Ovary (tissue), 3 donors: ENCODE results near the gene TMEM240.

ENCODE experiments used
- POLR2A ChIP-seq: fragments of 450-650 bp; IDR thresholded peaks from one replicate; pipeline ENCODE4 v1.6.1; 2017; ENCODE audit warnings: antibody characterized with exemption, mild to moderate bottlenecking, moderate library complexity
- TF ChIP-seq, protein P1 (sequence below), 3 donors: fragments of 450-650 bp in 2 of 3; fragments of 200-600 bp in 1 of 3; IDR thresholded peaks; one replicate each; pipeline versions ENCODE4 v1.5.1 to v1.8.0; 2016 to 2022; ENCODE audit warnings: antibody characterized with exemption in 3 of 3, mild to moderate bottlenecking in 1 of 3
- donor health status: DM: no; HTN: no; CAD: no.

DNA sequence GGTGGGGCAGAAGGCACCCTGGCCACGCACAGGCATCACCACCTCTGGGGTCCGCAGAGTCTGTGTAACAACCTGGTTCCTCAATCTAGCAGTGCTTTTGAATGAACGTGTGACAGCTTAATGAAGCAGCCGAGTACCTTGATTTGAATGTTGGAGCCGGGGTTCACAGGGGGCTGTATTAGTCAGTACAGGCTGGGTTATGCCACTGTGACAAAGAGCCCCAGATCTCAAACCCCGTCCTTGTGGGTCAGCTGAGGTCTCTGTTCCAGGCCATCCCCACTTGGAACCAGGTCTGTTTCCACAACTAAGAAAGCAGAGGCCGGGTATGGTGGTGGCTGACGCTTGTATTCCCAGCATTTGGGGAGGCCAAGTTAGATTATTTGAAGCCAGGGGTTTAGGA, 10.5 kb downstream of the TMEM240 start:
- TF ChIP-seq, protein P1, sequence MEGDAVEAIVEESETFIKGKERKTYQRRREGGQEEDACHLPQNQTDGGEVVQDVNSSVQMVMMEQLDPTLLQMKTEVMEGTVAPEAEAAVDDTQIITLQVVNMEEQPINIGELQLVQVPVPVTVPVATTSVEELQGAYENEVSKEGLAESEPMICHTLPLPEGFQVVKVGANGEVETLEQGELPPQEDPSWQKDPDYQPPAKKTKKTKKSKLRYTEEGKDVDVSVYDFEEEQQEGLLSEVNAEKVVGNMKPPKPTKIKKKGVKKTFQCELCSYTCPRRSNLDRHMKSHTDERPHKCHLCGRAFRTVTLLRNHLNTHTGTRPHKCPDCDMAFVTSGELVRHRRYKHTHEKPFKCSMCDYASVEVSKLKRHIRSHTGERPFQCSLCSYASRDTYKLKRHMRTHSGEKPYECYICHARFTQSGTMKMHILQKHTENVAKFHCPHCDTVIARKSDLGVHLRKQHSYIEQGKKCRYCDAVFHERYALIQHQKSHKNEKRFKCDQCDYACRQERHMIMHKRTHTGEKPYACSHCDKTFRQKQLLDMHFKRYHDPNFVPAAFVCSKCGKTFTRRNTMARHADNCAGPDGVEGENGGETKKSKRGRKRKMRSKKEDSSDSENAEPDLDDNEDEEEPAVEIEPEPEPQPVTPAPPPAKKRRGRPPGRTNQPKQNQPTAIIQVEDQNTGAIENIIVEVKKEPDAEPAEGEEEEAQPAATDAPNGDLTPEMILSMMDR (IDR thresholded peaks at IDR 0.05), result no peak
- no peak for TF ChIP-seq POLR2A
